HepG2 (cell line): ENCODE measurements around the gene HOXC11. TPM values are rescaled to one million over a fixed set of nuclear protein-coding genes. Genes with fewer than 3 reads are reported as not detected.
A peak's percentile ranks its signal among the peaks of the same experiment; 100 is the strongest.

ENCODE experiments used
- ATAC-seq: fragments of 200-7000 bp; cut with Tn5 transposase; 3 replicates; pipeline ENCODE4 v1.9.1; 2020; ENCODE audit warnings: mild to moderate bottlenecking, moderate library complexity
- BruUV-seq: library from RNA; stranded (reverse); fragments of 400-500 nt; replicated peaks from 2 replicates; lab custom pipeline; 2021; lab: Mats Ljungman, UMichigan
- CTCF ChIA-PET: fragments of 300-600 bp; formaldehyde crosslinking; extraction: SDS; loops from one replicate; lab custom pipeline; 2021; ENCODE audit warnings: low total read pairs, inconsistent platforms, low intra/inter-chr PET ratio; lab: Yijun Ruan, JAX
- POLR2A ChIA-PET: fragments of 350-600 bp; sonication (Branson Sonifier 250); formaldehyde crosslinking; loops from one replicate; lab custom pipeline; 2020; ENCODE audit warnings: antibody characterized with exemption, inconsistent platforms; lab: Yijun Ruan, JAX
- DNase-seq: peaks from one replicate; pipeline ENCODE4 v3.0.0-alpha.2; 2015; ENCODE audit warnings: low spot score
- FAIRE-seq: peaks from 3 replicates; lab custom pipeline; 2011; peaks lifted over from hg19 to GRCh38; lab: Jason Lieb, UNC
- H2AFZ ChIP-seq: one replicate; pipeline ENCODE4 v1.6.1; 2011; ENCODE audit warnings: low read length, inconsistent platforms
- H3K27ac ChIP-seq: fragments of 300-600 bp; 3 replicates; pipeline ENCODE4 v1.8.0; 2011; ENCODE audit warnings: mixed run types, mild to moderate bottlenecking, mixed read lengths, low read length, inconsistent platforms; ENCODE audit not compliant: insufficient read depth; ENCODE audit errors: extremely low read length
- H3K27me3 ChIP-seq, 2 experiments: fragments of 200-600 bp in 1 of 2; 2 replicates in 1 of 2; 3 replicates in 1 of 2; pipeline versions ENCODE4 v1.6.0 to v1.8.0; 2011; ENCODE audit warnings: low read length in 2 of 2, mild to moderate bottlenecking in 2 of 2, moderate library complexity in 2 of 2, inconsistent platforms in 1 of 2; ENCODE audit not compliant: insufficient read depth in 2 of 2, control insufficient read depth in 1 of 2
- H3K36me3 ChIP-seq, 2 experiments: fragments of 200-600 bp in 1 of 2; replicated peaks in 1 of 2; 2 replicates in 1 of 2; 3 replicates in 1 of 2; pipeline versions ENCODE4 v1.5.1 to v1.8.0; 2011; ENCODE audit warnings: low read length in 2 of 2, inconsistent platforms in 1 of 2; ENCODE audit not compliant: insufficient read depth in 2 of 2, control insufficient read depth in 1 of 2
- H3K4me1 ChIP-seq: 2 replicates; pipeline ENCODE4 v1.5.1; 2012; ENCODE audit warnings: low read length, inconsistent platforms; ENCODE audit not compliant: insufficient read depth
- H3K4me2 ChIP-seq: 2 replicates; pipeline ENCODE4 v1.6.0; 2011; ENCODE audit warnings: low read depth, low read length, inconsistent platforms
- H3K4me3 ChIP-seq, 3 experiments: fragments of 200-600 bp in 1 of 3; sonication (generic), shearing (Covaris generic) in 1 of 3; replicated peaks in 1 of 3; 2 replicates each; pipeline ENCODE4 v1.5.1; 2011 to 2016; ENCODE audit warnings: low read length in 3 of 3, inconsistent platforms in 2 of 3, low read depth in 2 of 3, mild to moderate bottlenecking in 2 of 3, control low read depth in 1 of 3, mixed read lengths in 1 of 3; ENCODE audit not compliant: insufficient read depth in 1 of 3
- H3K79me2 ChIP-seq: one replicate; pipeline ENCODE4 v1.6.1; 2011; ENCODE audit warnings: low read length, inconsistent platforms; ENCODE audit not compliant: insufficient read depth
- H3K9ac ChIP-seq: 2 replicates; pipeline ENCODE4 v1.6.0; 2011; ENCODE audit warnings: mild to moderate bottlenecking, low read depth, low read length, inconsistent platforms; ENCODE audit not compliant: insufficient read depth
- H3K9me3 ChIP-seq: 2 replicates; pipeline ENCODE4 v1.5.1; 2012; ENCODE audit warnings: mild to moderate bottlenecking, low read length
- H4K20me1 ChIP-seq: 2 replicates; pipeline ENCODE4 v1.6.0; 2011; ENCODE audit warnings: inconsistent platforms, mild to moderate bottlenecking, low read length, moderate library complexity; ENCODE audit not compliant: insufficient read depth
- ETV5 ChIP-seq: IDR thresholded peaks from 2 replicates; pipeline ENCODE4 v1.6.1; 2018; ENCODE audit warnings: missing biosample characterization, missing genetic modification reagents, inconsistent platforms, borderline replicate concordance
- EZH2 ChIP-seq: conservative IDR thresholded peaks from 2 replicates; pipeline ENCODE4 v1.6.1; 2012; ENCODE audit warnings: mild to moderate bottlenecking, low read depth, low read length, moderate library complexity
- GABPB1 ChIP-seq: IDR thresholded peaks from 2 replicates; pipeline ENCODE4 v1.6.1; 2016; ENCODE audit warnings: mild to moderate bottlenecking, missing genetic modification reagents, moderate library complexity, missing compliant biosample characterization
- KDM2A ChIP-seq: sonication (generic); formaldehyde crosslinking; IDR thresholded peaks from 2 replicates; pipeline ENCODE4 v1.4.0; 2020; ENCODE audit warnings: low read depth, missing genetic modification reagents, borderline replicate concordance
- PHF8 ChIP-seq: sonication (generic); formaldehyde crosslinking; IDR thresholded peaks from 2 replicates; pipeline ENCODE4 v1.5.0; 2020; ENCODE audit warnings: missing genetic modification reagents
- POLR2G ChIP-seq: fragments of 200-400 bp; formaldehyde crosslinking; IDR thresholded peaks from 2 replicates; pipeline ENCODE4 v1.6.1; 2018; ENCODE audit warnings: mild to moderate bottlenecking, low read depth, low read length, moderate library complexity
- RBFOX2 ChIP-seq: fragments of 200-400 bp; formaldehyde crosslinking; IDR thresholded peaks from 2 replicates; pipeline ENCODE4 v1.6.1; 2017; ENCODE audit warnings: low read depth, mild to moderate bottlenecking, low read length
- UBTF ChIP-seq: sonication (generic); formaldehyde crosslinking; IDR thresholded peaks from 2 replicates; pipeline ENCODE4 v1.4.0; 2020; ENCODE audit warnings: mild to moderate bottlenecking, missing genetic modification reagents
- ZFX ChIP-seq: sonication (generic); formaldehyde crosslinking; IDR thresholded peaks from 2 replicates; pipeline ENCODE4 v1.4.0; 2020; ENCODE audit warnings: mild to moderate bottlenecking, low read depth, missing genetic modification reagents, moderate library complexity
- ZFY ChIP-seq: sonication (generic); formaldehyde crosslinking; IDR thresholded peaks from 2 replicates; pipeline ENCODE4 v1.4.0; 2020; ENCODE audit warnings: missing genetic modification reagents
- ZNF550 ChIP-seq: sonication (generic); formaldehyde crosslinking; IDR thresholded peaks from 2 replicates; pipeline ENCODE4 v1.4.0; 2020; ENCODE audit warnings: mild to moderate bottlenecking, missing genetic modification reagents, borderline replicate concordance
- ZNF792 ChIP-seq: IDR thresholded peaks from 2 replicates; pipeline ENCODE4 v1.6.1; 2016
- WGBS: methylation state at CpG from one replicate; pipeline ENCODE4 v1.1.6; 2017; ENCODE audit warnings: low lambda C conversion rate; 5-methylcytosine and 5-hydroxymethylcytosine counted together
- in situ Hi-C: cut with HindIII; loops from 2 replicates; pipeline ENCODE4 v1.10.0; 2017; ENCODE audit warnings: low pct_unique_long_range_greater_than_20kb; ENCODE audit not compliant: extremely low pct_ligation_motif_present
- intact Hi-C: fragments of 100-400 bp; cut with micrococcal nuclease; formaldehyde crosslinking; loops from one replicate; pipeline ENCODE4 v1.10.0; 2022; ENCODE audit not compliant: unreplicated experiment
- polyA plus RNA-seq, 8 experiments: library from polyadenylated mRNA; depleted of rRNA in 3 of 8; stranded (reverse) in 7 of 8; unstranded in 1 of 8; fragments of >200 nt; fragmentation: Illumina TruSeq in 4 of 8; extraction: Trizol in 4 of 8; gene quantifications; 2 replicates each; pipeline versions ENCODE4 v1.2.1 to v1.2.3, GENCODE V29; 2011 to 2016; ENCODE audit warnings: low read depth in 4 of 8, missing spikeins in 1 of 8, mixed read lengths in 1 of 8; ENCODE audit not compliant: insufficient read depth in 1 of 8
- total RNA-seq, 5 experiments: library from RNA; depleted of rRNA; stranded (reverse); fragments of >200 nt; fragmentation: Illumina TruSeq; extraction: Trizol; gene quantifications; 2 replicates each; pipeline ENCODE4 v1.2.3, GENCODE V29; 2016; ENCODE audit warnings: low read depth in 1 of 5

Gene HOXC11
- total and polyA plus RNA-seq, 2 of the 13 experiments (the other 11 are each of a cell fraction or from before 2014, with no cell fraction given) = not detected

- H3K27me3 ChIP-seq = peaks cover 28 to 91% of the 10 kb centered on the region in 2 experiments
- peaks cover 30% of the 10 kb centered on the region for H3K4me1 ChIP-seq
- H3K36me3 ChIP-seq = no peaks in the 10 kb centered on the region
- H3K4me3 ChIP-seq = peak overlapping the region in 1 of 3 experiments; percentile 42; a peak in 3 of 6 replicates
- 25% methylated on average over 30 of the region's 31 CpGs for WGBS
- H3K27ac ChIP-seq = no peak overlapping the region
- no TSS peak for BruUV-seq
- ChIA-PET CTCF (interaction anchor here (1.4 to 3.3 kb wide), 4 partner anchors 187 to 210 kb away, joined by 9 to 48 read pairs (median 20); no protein-coding TSS in a partner anchor), POLR2A (interaction anchor here (0.7 to 1.4 kb wide), 3 partner anchors 190 to 275 kb away, joined by 3 read pairs; partner anchors contain the start of genes CBX5 and HNRNPA1)
- FAIRE-seq = no peak
- no peak overlapping the region for H2AFZ ChIP-seq
- no peaks in the 10 kb centered on the region for H4K20me1 ChIP-seq
- ATAC-seq = peak; percentile 32; the same call in 2 of the 3 replicates
- in situ Hi-C loops (no loop called here), intact Hi-C loops (loop anchor here (10.0 kb wide), 1 partner anchor 360 kb away; the partner anchor contains the start of gene GPR84)
- peak overlapping the region; percentile 73 for H3K4me2 ChIP-seq
- no peaks in the 10 kb centered on the region for H3K9me3 ChIP-seq
- TF ChIP-seq PHF8 (CRISPR knock-in tag) (peak; percentile 36; the same call in 1 of the 2 replicates), KDM2A (CRISPR knock-in tag) (peak; percentile 19; the same call in 1 of the 2 replicates), GABPB1 (CRISPR knock-in tag) (peak; percentile 73; the same call in 1 of the 2 replicates), RBFOX2 (peak; percentile 50; the same call in 1 of the 2 replicates), EZH2 (0 out of 2 replicates have a peak, but pooled peaks have one; percentile 11), ZFX (CRISPR knock-in tag) (peak; percentile 79), ETV5 (CRISPR knock-in tag) (no peak), ZNF550 (CRISPR knock-in tag) (no peak), ZNF792 (CRISPR knock-in tag) (no peak), POLR2G (peak; percentile 40; the same call in 1 of the 2 replicates), ZFY (CRISPR knock-in tag) (peak; percentile 56), UBTF (CRISPR knock-in tag) (peak; percentile 44; the same call in 1 of the 2 replicates)
- peak overlapping the region; percentile 1; the same call in 1 of the 2 replicates for H3K9ac ChIP-seq
- no peak for DNase-seq
- no peaks in the 10 kb centered on the region for H3K79me2 ChIP-seq
Observed at GRCh38 chr12:54004841-54005530, 32.1 kb downstream of the HOXC11 start.
